Astrocyte (in vitro differentiated cells and primary cell): Measurements from ENCODE around the gene BMAL2.

ENCODE experiments used
- CTCF ChIP-seq: IDR thresholded peaks from 2 replicates; pipeline ENCODE4 v1.5.1; 2011; ENCODE audit warnings: low read depth, mild to moderate bottlenecking, inconsistent platforms, low read length, moderate library complexity; ENCODE audit not compliant: insufficient read depth
- EZH2 ChIP-seq: IDR thresholded peaks from 2 replicates; pipeline ENCODE4 v1.6.1; 2012; ENCODE audit warnings: mild to moderate bottlenecking, low read length, inconsistent platforms; ENCODE audit not compliant: insufficient read depth

DNA sequence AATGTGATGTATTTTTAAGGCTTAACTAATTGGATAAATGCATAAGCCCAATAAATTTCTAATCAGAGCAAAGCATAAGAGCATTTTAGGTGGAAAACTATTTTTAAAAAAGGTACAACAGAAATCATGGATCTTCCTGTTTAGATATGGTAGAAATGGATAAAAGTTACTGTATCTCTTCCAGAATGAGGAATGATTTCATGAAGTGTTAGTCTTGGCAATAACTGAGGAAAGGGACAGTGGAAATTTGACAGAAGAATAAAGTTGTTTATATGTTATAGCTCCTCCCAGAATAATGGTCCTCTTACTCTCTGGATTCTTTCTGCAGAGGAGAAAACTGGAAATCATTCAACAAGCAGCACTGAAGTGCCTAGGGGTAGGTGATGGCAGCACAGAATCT is 32.4 kb upstream of the BMAL2 start:
- TF ChIP-seq CTCF (no peak), EZH2 (no peak)
